Measurements from ENCODE around the gene RHEX.
A peak's percentile ranks its signal among the peaks of the same experiment; 100 is the strongest.
"Not testable (repeated sequence)": the region's sequence is repeated elsewhere in the genome, so short reads cannot be mapped to it uniquely, and the experiment has no call there.

RHEX gene

GRCh38 chr1:206030191-206030590 lies 22.8 kb upstream of the RHEX start:
- no peak for DNase-seq (ENCODE audit: low read depth in 2 of 2)

GRCh38 chr1:206030714-206031113 lies 22.3 kb upstream of the RHEX start:
- peak; percentile 55 to 60 for DNase-seq (ENCODE audit: low read depth in 2 of 2)

- DNase-seq (ENCODE audit: low read depth in 2 of 2) = no peak
These were observed 20.4 kb upstream of the RHEX start for GRCh38 chr1:206032380-206033140.

- DNase-seq (ENCODE audit: low read depth in 2 of 2) = no peak
These were observed 17.9 kb upstream of the RHEX start for GRCh38 chr1:206035027-206035426.

GRCh38 chr1:206036663-206037455 lies 16.1 kb upstream of the RHEX start:
- DNase-seq (ENCODE audit: low read depth in 2 of 2) = no peak

- no peak for DNase-seq (ENCODE audit: low read depth in 2 of 2)
These were observed 15.4 kb upstream of the RHEX start for GRCh38 chr1:206037581-206037980.

GRCh38 chr1:206039046-206039973 lies 13.7 kb upstream of the RHEX start:
- DNase-seq (ENCODE audit: low read depth in 2 of 2) = no peak

GRCh38 chr1:206040328-206040727 lies 12.6 kb upstream of the RHEX start:
- no peak for DNase-seq (ENCODE audit: low read depth in 2 of 2)

- no peak for DNase-seq (ENCODE audit: low read depth in 2 of 2)
These were observed 11.3 kb upstream of the RHEX start for GRCh38 chr1:206041640-206042039.

GRCh38 chr1:206047271-206047670 lies 5.7 kb upstream of the RHEX start:
- DNase-seq (ENCODE audit: low read depth in 2 of 2) = no peak

GRCh38 chr1:206048582-206048981 lies 4.4 kb upstream of the RHEX start:
- DNase-seq (ENCODE audit: low read depth in 2 of 2) = no peak

- DNase-seq (ENCODE audit: low read depth in 2 of 2) = no peak
These were observed 3.7 kb upstream of the RHEX start for GRCh38 chr1:206049293-206049692.

GRCh38 chr1:206049919-206050600 lies 2.9 kb upstream of the RHEX start:
- no peak for DNase-seq (ENCODE audit: low read depth in 2 of 2)

- DNase-seq (ENCODE audit: low read depth in 2 of 2) = peak; percentile 24 to 47
These were observed 2.2 kb upstream of the RHEX start for GRCh38 chr1:206050655-206051235.

- DNase-seq (ENCODE audit: low read depth in 2 of 2) = not testable (repeated sequence)
These were observed 625 bp upstream of the RHEX start for GRCh38 chr1:206052231-206052865.

GRCh38 chr1:206053616-206054015 lies 643 bp downstream of the RHEX start:
- DNase-seq (ENCODE audit: low read depth in 2 of 2) = not testable (repeated sequence)

GRCh38 chr1:206055069-206055625 lies 2.2 kb downstream of the RHEX start:
- DNase-seq (ENCODE audit: low read depth in 2 of 2) = not testable (repeated sequence)

GRCh38 chr1:206055639-206056323 lies 2.8 kb downstream of the RHEX start:
- DNase-seq (ENCODE audit: low read depth in 2 of 2) = not testable (repeated sequence)

GRCh38 chr1:206058289-206058926 lies 5.4 kb downstream of the RHEX start:
- DNase-seq (ENCODE audit: low read depth in 2 of 2) = not testable (repeated sequence)
